NCI-H82 treated with DMSO at 0.1 percent for 48 hours (cell line): ENCODE measurements around the gene PGM5.

ENCODE experiments used
- DNase-seq: peaks from one replicate; lab custom pipeline; 2025; ENCODE audit not compliant: unreplicated experiment; lab: John Stamatoyannopoulos, UW

PGM5 gene

DNA sequence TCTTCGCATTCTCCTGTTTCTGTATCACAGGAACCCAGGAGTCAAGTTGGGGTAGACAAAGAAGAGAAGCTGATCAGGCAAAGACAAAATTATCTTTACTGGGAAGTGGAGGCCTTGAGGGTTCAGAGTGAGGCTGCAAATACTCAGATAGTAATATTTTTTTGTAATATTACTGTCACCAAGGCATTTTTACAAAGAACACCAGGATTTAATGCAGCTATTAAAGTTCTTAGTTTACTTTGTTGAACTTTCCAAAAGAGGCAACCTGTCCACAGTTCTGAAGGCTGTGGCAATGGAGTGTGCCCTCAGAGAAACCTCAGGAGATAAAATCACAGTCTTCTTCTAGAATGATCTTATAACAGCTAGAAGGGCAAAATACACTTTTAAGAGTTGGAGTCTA, 74.9 kb downstream of the PGM5 start:
- no peak for DNase-seq

GRCh38 chr9:68433531-68434110, 77.2 kb downstream of the PGM5 start:
- no peak for DNase-seq

DNA sequence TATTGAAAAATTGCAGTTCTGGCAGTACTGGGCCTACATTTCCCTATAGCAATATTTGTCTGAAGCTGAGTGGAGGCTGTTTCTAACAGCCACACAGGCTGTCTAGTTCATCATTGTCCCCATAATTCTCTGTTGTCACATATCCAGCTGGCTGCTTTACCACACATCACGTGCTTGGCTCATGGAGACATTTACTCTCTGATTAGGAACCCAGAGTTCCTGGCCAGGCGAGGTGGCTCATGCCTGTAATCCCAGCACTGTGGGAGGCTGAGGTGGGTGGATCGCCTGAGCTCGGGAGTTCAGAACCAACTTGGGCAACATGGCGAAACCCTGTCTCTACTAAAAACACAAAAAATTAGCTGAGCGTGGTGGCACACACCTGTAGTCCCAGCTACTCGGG, 81.4 kb downstream of the PGM5 start:
- DNase-seq: no peak

- no peak for DNase-seq
Observed at GRCh38 chr9:68443624-68444023, 87.2 kb downstream of the PGM5 start.

GRCh38 chr9:68446836-68447235, 90.4 kb downstream of the PGM5 start:
- no peak for DNase-seq

GRCh38 chr9:68447611-68448010, 91.2 kb downstream of the PGM5 start:
- no peak for DNase-seq

GRCh38 chr9:68454579-68455334, 98.3 kb downstream of the PGM5 start:
- DNase-seq: no peak

- no peak for DNase-seq
Observed at GRCh38 chr9:68455451-68455850, 99.0 kb downstream of the PGM5 start.

DNA sequence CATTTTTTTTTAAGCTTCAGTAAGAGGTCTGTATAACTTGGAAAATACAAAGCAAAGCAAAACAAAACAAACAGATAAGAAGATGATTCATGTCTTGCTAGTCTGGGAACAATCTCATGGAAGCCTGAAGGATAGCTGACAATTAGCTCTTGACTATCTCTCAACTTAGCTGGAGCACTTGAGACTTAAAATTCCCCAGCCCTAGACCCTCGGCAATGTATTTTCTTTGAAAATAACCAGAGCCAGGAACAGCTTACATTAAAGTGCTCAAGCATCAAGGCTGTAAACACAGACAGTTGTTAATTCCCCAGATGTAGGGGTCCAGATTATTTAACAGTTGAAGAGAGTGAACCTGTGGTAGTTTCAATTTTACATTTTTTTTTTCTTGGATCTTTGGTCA, 101.4 kb downstream of the PGM5 start:
- DNase-seq: no peak

GRCh38 chr9:68458918-68459317, 102.5 kb downstream of the PGM5 start:
- no peak for DNase-seq

GRCh38 chr9:68462105-68462775, 105.8 kb downstream of the PGM5 start:
- DNase-seq: no peak

DNA sequence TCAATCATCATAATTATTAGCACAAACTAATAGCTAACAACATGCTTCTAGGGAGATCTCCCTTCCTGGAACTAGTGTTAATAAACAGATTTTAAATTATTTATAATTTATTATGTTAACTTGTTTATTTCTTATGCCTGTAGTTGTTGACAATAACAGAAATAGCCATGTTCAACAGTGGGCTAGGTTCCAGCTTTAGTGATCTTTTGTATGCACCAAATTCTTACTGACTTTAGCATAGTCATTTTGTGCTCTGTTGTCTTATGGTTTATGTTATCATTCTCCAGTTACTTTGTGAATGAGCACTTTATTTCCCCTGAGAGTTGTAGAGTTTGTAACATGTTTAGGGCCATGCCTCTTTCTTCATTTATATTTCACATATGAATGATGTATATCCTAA, 113.7 kb downstream of the PGM5 start:
- DNase-seq: no peak

DNA sequence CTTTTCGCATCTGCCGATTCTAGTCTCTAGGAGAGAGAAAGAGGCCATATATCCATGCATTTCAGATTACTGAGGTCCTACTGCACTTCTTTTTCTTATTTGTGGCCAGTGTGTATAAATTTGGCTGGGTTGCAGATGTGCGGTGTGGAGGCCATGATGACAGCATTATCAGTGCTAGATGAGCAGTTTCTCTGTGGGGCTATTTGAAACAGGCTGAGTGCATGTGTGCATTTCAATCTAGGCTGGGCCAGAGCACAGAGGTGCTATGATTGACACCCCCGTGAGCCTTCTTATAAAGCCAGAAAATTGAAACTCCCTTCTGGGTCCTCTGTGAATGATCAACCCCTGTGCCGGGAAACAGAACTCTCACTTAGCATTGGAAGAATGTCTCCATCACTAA, 114.2 kb downstream of the PGM5 start:
- no peak for DNase-seq

DNA sequence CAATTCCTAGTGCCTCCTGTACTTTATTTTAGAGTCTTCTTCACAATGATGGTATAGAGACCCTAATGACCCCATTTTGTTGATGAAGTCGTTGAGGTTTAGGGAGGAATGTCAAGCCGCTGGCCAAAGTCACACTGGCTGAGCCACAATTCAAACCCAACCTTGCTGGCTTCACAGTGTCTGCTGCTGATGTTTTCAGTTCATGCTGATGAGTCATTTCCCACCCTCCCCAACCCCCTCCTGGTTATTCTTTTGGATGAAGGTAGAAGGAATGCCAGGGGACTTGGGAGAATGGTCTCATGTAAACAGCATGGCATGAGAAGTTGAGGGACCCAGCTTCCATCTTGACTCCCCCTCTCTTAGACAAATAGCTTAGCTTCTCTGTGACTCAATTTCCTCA, 115.7 kb downstream of the PGM5 start:
- DNase-seq: no peak

- DNase-seq: no peak
Observed at GRCh38 chr9:68473790-68474189, 117.4 kb downstream of the PGM5 start.

- DNase-seq: no peak
Observed at GRCh38 chr9:68476422-68476821, 120.0 kb downstream of the PGM5 start.

- no peak for DNase-seq
Observed at GRCh38 chr9:68476847-68477246, 120.4 kb downstream of the PGM5 start.

DNA sequence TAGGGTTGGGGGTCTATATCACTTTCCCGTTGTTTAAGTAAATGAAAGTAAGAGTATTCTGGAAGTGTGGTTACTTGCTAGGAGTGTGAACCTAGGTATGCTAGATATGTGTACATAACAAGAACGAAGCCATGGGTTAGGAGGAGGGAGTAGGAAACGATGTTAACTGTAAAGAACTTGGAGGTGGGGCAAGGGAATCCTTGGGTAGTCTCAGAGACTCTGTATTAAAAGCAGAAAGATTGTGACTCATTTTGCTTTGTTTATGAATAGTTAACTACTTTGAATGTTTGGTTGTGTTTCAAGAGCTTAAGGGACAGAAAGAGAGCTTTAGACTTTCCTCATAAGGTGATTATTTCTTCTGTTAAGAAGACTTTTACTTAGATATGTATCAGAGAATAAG, 124.4 kb downstream of the PGM5 start:
- no peak for DNase-seq

GRCh38 chr9:68482548-68482947, 126.1 kb downstream of the PGM5 start:
- no peak for DNase-seq

- DNase-seq: no peak
Observed at GRCh38 chr9:68488126-68488525, 131.7 kb downstream of the PGM5 start.

GRCh38 chr9:68489646-68490045, 133.2 kb downstream of the PGM5 start:
- DNase-seq: peak; percentile 9

DNA sequence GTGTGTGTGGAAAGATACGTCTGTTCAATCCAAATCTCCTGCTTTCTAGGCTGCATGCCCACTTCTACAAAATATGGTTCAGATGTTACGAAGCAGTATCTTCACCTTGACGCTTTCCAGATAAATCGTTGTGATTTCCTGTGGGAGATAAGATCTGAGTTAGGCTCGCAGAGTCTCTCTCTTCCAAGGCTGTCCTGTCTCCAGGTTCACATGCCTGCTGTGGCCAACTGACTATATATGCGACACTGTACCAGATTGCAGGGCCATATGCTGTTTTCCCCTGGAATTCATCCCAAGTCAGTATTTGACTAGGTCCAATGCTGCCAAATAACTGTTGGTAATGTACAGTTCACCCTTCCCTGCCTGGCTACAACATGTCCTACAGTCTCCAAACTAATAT, 136.4 kb downstream of the PGM5 start:
- no peak for DNase-seq
